Vagina (tissue), 2 donors: ENCODE results near the gene CDKN2D.

Source experiments
- POLR2A ChIP-seq, 2 donors: fragments of 450-650 bp; IDR thresholded peaks; one replicate each; pipeline ENCODE4 v1.6.1; 2017; ENCODE audit warnings: antibody characterized with exemption in 2 of 2, mild to moderate bottlenecking in 2 of 2, moderate library complexity in 2 of 2
- POLR2AphosphoS5 ChIP-seq, 2 donors: sonication (generic); formaldehyde crosslinking; IDR thresholded peaks; one replicate each; pipeline ENCODE4 v1.9.0; 2017; ENCODE audit warnings: antibody characterized with exemption in 2 of 2, mild to moderate bottlenecking in 2 of 2, low read depth in 1 of 2; ENCODE audit not compliant: insufficient read depth in 1 of 2
- TF ChIP-seq, protein P1 (sequence below), 3 experiments: fragments of 450-650 bp in 2 of 3; fragments of 200-600 bp in 1 of 3; sonication (generic) in 1 of 3; IDR thresholded peaks; one replicate each; pipeline ENCODE4 v1.5.1; 2017 to 2019; ENCODE audit warnings: antibody characterized with exemption in 3 of 3, mild to moderate bottlenecking in 2 of 3, moderate library complexity in 2 of 3

DNA sequence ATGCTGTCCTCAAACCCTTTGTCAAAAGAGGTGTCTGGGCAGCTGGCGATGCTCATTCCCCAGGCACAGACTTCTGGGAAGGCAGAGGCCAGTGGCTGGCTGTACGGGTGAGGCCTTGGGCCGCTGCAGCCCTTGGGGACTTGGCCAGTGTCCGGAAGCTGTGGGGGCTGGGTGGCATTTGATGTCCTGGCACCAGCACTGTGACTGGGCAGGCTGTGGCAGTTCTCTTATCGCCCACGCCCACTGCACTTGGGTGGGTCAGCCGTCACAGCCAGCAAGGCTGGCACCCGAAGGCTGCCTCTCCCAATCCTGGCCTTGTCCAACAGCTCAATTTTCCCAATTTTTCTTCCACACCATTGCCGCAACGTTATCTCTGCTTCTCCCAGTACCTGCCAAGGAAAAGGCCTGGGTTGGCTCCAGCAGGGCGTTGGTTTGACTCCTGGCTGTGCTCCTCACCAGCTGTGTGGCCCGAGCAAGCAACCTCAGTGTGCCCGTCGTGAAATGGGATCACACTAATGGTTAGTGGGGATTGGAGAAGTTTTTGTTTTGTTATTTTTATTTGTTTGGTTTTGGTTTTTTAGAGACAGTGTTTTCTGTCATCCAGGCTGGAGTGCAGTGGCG, 43.8 kb upstream of the CDKN2D start:
- TF ChIP-seq, protein P1, sequence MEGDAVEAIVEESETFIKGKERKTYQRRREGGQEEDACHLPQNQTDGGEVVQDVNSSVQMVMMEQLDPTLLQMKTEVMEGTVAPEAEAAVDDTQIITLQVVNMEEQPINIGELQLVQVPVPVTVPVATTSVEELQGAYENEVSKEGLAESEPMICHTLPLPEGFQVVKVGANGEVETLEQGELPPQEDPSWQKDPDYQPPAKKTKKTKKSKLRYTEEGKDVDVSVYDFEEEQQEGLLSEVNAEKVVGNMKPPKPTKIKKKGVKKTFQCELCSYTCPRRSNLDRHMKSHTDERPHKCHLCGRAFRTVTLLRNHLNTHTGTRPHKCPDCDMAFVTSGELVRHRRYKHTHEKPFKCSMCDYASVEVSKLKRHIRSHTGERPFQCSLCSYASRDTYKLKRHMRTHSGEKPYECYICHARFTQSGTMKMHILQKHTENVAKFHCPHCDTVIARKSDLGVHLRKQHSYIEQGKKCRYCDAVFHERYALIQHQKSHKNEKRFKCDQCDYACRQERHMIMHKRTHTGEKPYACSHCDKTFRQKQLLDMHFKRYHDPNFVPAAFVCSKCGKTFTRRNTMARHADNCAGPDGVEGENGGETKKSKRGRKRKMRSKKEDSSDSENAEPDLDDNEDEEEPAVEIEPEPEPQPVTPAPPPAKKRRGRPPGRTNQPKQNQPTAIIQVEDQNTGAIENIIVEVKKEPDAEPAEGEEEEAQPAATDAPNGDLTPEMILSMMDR (IDR thresholded peaks at IDR 0.05): no peak
- no peak for TF ChIP-seq POLR2AphosphoS5 (IDR thresholded peaks at IDR 0.05; ENCODE audit: insufficient read depth in 1 of 2, low read depth in 1 of 2)
- no peak for TF ChIP-seq POLR2A (IDR thresholded peaks at IDR 0.05)
